IMR-90 (cell line): ENCODE data around the gene RNF215. TPM values are rescaled to one million over a fixed set of nuclear protein-coding genes. Genes with fewer than 3 reads are reported as not detected.

Source experiments
- ATAC-seq: fragments of 200-7000 bp; cut with Tn5 transposase; 2 replicates; pipeline ENCODE4 v1.9.1; 2020; ENCODE audit warnings: low read depth, mild to moderate bottlenecking, moderate library complexity
- BruUV-seq: library from RNA; stranded (reverse); fragments of 400-500 nt; replicated peaks from 2 replicates; lab custom pipeline; 2021; lab: Mats Ljungman, UMichigan
- CTCF ChIA-PET: fragments of 300-600 bp; formaldehyde crosslinking; extraction: SDS; loops from one replicate; lab custom pipeline; 2021; ENCODE audit warnings: antibody characterized with exemption; lab: Yijun Ruan, JAX
- POLR2A ChIA-PET: fragments of 300-600 bp; sonication (Branson Sonifier 250); formaldehyde crosslinking; loops from one replicate; lab custom pipeline; 2022; ENCODE audit warnings: antibody characterized with exemption; ENCODE audit not compliant: unreplicated experiment; lab: Charles Lee
- DNase-seq: peaks from one replicate; pipeline ENCODE4 v3.0.0; 2013
- H2AFZ ChIP-seq: replicated peaks from 2 replicates; pipeline ENCODE3; 2013; ENCODE audit warnings: low read length, mild to moderate bottlenecking; ENCODE audit not compliant: poor library complexity
- H2AK5ac ChIP-seq: 2 replicates; pipeline ENCODE4 v1.6.1; 2013; ENCODE audit warnings: low read depth, low read length, inconsistent platforms
- H2AK9ac ChIP-seq: replicated peaks from 2 replicates; pipeline ENCODE3; 2013; ENCODE audit warnings: mild to moderate bottlenecking, low read depth, low read length, moderate library complexity; ENCODE audit not compliant: poor library complexity
- H2BK120ac ChIP-seq: 2 replicates; pipeline ENCODE4 v1.6.1; 2013; ENCODE audit warnings: low read depth, low read length, inconsistent platforms
- H2BK15ac ChIP-seq: 3 replicates; pipeline ENCODE4 v1.6.1; 2013; ENCODE audit warnings: low read depth, low read length, inconsistent platforms
- H2BK20ac ChIP-seq: 2 replicates; pipeline ENCODE4 v1.6.1; 2013; ENCODE audit warnings: low read depth, mild to moderate bottlenecking, inconsistent platforms, low read length, moderate library complexity
- H2BK5ac ChIP-seq: 2 replicates; pipeline ENCODE4 v1.6.1; 2013; ENCODE audit warnings: mild to moderate bottlenecking, low read depth, low read length, inconsistent platforms; ENCODE audit not compliant: poor library complexity, severe bottlenecking
- H3K14ac ChIP-seq: replicated peaks from 2 replicates; pipeline ENCODE4 v1.6.1; 2013; ENCODE audit warnings: low read depth, low read length, inconsistent platforms
- H3K18ac ChIP-seq: 2 replicates; pipeline ENCODE4 v1.6.1; 2013; ENCODE audit warnings: low read depth, low read length, control low read depth
- H3K23ac ChIP-seq: 2 replicates; pipeline ENCODE4 v1.6.1; 2013; ENCODE audit warnings: low read depth, low read length, inconsistent platforms
- H3K27ac ChIP-seq: 2 replicates; pipeline ENCODE4 v1.5.1; 2013; ENCODE audit warnings: mild to moderate bottlenecking, control low read depth, low read length; ENCODE audit not compliant: insufficient read depth
- H3K27me3 ChIP-seq: 2 replicates; pipeline ENCODE4 v1.6.1; 2013; ENCODE audit warnings: low read length; ENCODE audit not compliant: control insufficient read depth, insufficient read depth
- H3K36me3 ChIP-seq: 2 replicates; pipeline ENCODE4 v1.6.1; 2013; ENCODE audit warnings: low read length, mixed read lengths; ENCODE audit not compliant: control insufficient read depth, insufficient read depth
- H3K4ac ChIP-seq: 2 replicates; pipeline ENCODE4 v1.6.1; 2013; ENCODE audit warnings: low read depth, low read length, inconsistent platforms
- H3K4me1 ChIP-seq: 2 replicates; pipeline ENCODE4 v1.6.1; 2013; ENCODE audit warnings: low read length, mixed read lengths; ENCODE audit not compliant: control insufficient read depth, insufficient read depth
- H3K4me2 ChIP-seq: 2 replicates; pipeline ENCODE4 v1.6.1; 2013; ENCODE audit warnings: low read depth, mild to moderate bottlenecking, control low read depth, low read length, moderate library complexity
- H3K4me3 ChIP-seq: 2 replicates; pipeline ENCODE4 v1.5.1; 2013; ENCODE audit warnings: low read depth, mild to moderate bottlenecking, control low read depth, low read length, moderate library complexity; ENCODE audit not compliant: insufficient read depth
- H3K56ac ChIP-seq: 2 replicates; pipeline ENCODE4 v1.6.1; 2013; ENCODE audit warnings: low read length, inconsistent platforms; ENCODE audit not compliant: insufficient read depth; ENCODE audit errors: extremely low read depth
- H3K79me1 ChIP-seq, 2 experiments: 2 replicates each; pipeline ENCODE4 v1.6.1; 2013; ENCODE audit warnings: low read length in 2 of 2, inconsistent platforms in 1 of 2, low read depth in 1 of 2
- H3K9ac ChIP-seq: 2 replicates; pipeline ENCODE4 v1.6.1; 2013; ENCODE audit warnings: low read depth, low read length, control low read depth
- H3K9me1 ChIP-seq: 2 replicates; pipeline ENCODE4 v1.6.1; 2013; ENCODE audit warnings: low read length, inconsistent platforms; ENCODE audit not compliant: insufficient read depth
- H3K9me3 ChIP-seq: 2 replicates; pipeline ENCODE4 v1.6.1; 2013; ENCODE audit warnings: low read length; ENCODE audit not compliant: control insufficient read depth, insufficient read depth
- H4K20me1 ChIP-seq: 2 replicates; pipeline ENCODE4 v1.6.1; 2013; ENCODE audit warnings: low read length, inconsistent platforms; ENCODE audit not compliant: insufficient read depth
- H4K5ac ChIP-seq: 2 replicates; pipeline ENCODE4 v1.6.1; 2013; ENCODE audit warnings: mild to moderate bottlenecking, low read depth, low read length, control low read depth
- H4K8ac ChIP-seq, 2 experiments: 2 replicates each; pipeline ENCODE4 v1.6.1; 2013; ENCODE audit warnings: low read depth in 2 of 2, low read length in 2 of 2, control low read depth in 1 of 2, inconsistent platforms in 1 of 2
- H4K91ac ChIP-seq: 2 replicates; pipeline ENCODE4 v1.6.1; 2013; ENCODE audit warnings: low read depth, low read length, inconsistent platforms; ENCODE audit not compliant: insufficient read depth
- BHLHE40 ChIP-seq: fragments of 150-350 bp; IDR thresholded peaks from 2 replicates; pipeline ENCODE4 v1.6.1; 2016; ENCODE audit warnings: mild to moderate bottlenecking, low read depth, low read length
- CEBPB ChIP-seq: IDR thresholded peaks from 2 replicates; pipeline ENCODE4 v1.6.1; 2012; ENCODE audit warnings: low read depth, low read length, improper control_type of control experiment
- CHD1 ChIP-seq: IDR thresholded peaks from 2 replicates; pipeline ENCODE4 v1.6.1; 2012; ENCODE audit warnings: low read depth, low read length, improper control_type of control experiment
- CTCF ChIP-seq: conservative IDR thresholded peaks from 2 replicates; pipeline ENCODE4 v1.5.1; 2012; ENCODE audit warnings: mild to moderate bottlenecking, low read depth, low read length, improper control_type of control experiment
- ELK1 ChIP-seq: fragments of 150-350 bp; IDR thresholded peaks from 2 replicates; pipeline ENCODE4 v1.6.1; 2016; ENCODE audit warnings: low read depth, mild to moderate bottlenecking, low read length, moderate library complexity, borderline replicate concordance
- FOS ChIP-seq: fragments of 150-350 bp; IDR thresholded peaks from 2 replicates; pipeline ENCODE4 v1.6.1; 2016; ENCODE audit warnings: low read depth, low read length
- MAFK ChIP-seq: IDR thresholded peaks from 2 replicates; pipeline ENCODE4 v1.6.1; 2012; ENCODE audit warnings: low read depth, low read length, improper control_type of control experiment
- MAZ ChIP-seq: IDR thresholded peaks from 2 replicates; pipeline ENCODE4 v1.6.1; 2012; ENCODE audit warnings: low read depth, mild to moderate bottlenecking, low read length, improper control_type of control experiment, moderate library complexity, borderline replicate concordance
- MXI1 ChIP-seq: IDR thresholded peaks from 2 replicates; pipeline ENCODE4 v1.6.1; 2012; ENCODE audit warnings: low read depth, mild to moderate bottlenecking, low read length, moderate library complexity, borderline replicate concordance
- NFE2L2 ChIP-seq: fragments of 150-350 bp; IDR thresholded peaks from 2 replicates; pipeline ENCODE4 v1.6.1; 2016; ENCODE audit warnings: low read depth, mild to moderate bottlenecking, low read length
- POLR2A ChIP-seq: IDR thresholded peaks from 2 replicates; pipeline ENCODE4 v1.6.1; 2012; ENCODE audit warnings: mild to moderate bottlenecking, low read depth, low read length
- RAD21 ChIP-seq: IDR thresholded peaks from 2 replicates; pipeline ENCODE4 v1.6.1; 2012; ENCODE audit warnings: low read length, improper control_type of control experiment
- RCOR1 ChIP-seq: IDR thresholded peaks from 2 replicates; pipeline ENCODE4 v1.6.1; 2012; ENCODE audit warnings: mild to moderate bottlenecking, low read length, improper control_type of control experiment; ENCODE audit not compliant: insufficient replicate concordance
- RFX5 ChIP-seq: IDR thresholded peaks from 2 replicates; pipeline ENCODE4 v1.8.0; 2012; ENCODE audit warnings: low read depth, mild to moderate bottlenecking, low read length, moderate library complexity
- SMC3 ChIP-seq: fragments of 150-350 bp; IDR thresholded peaks from 2 replicates; pipeline ENCODE4 v1.6.1; 2016; ENCODE audit warnings: low read depth, mild to moderate bottlenecking, antibody characterized with exemption, low read length, moderate library complexity
- USF2 ChIP-seq: fragments of 150-350 bp; IDR thresholded peaks from 2 replicates; pipeline ENCODE4 v1.6.1; 2017; ENCODE audit warnings: mild to moderate bottlenecking, antibody characterized with exemption, low read length, low read depth
- WGBS, 2 experiments: methylation state at CpG; one replicate each; pipeline versions ENCODE4 v1.1.5 to v1.1.7; 2013; ENCODE audit warnings: missing lambda C conversion rate in 2 of 2; ENCODE audit not compliant: insufficient read length in 1 of 2; ENCODE audit errors: extremely low coverage in 2 of 2; 5-methylcytosine and 5-hydroxymethylcytosine counted together
- dilution Hi-C: fragments of 300-500 bp; cut with HindIII; formaldehyde crosslinking; loops from one replicate; pipeline ENCODE4 v1.14.3; 2018; ENCODE audit warnings: low sequenced_read_pairs; ENCODE audit not compliant: unreplicated experiment
- in situ Hi-C: fragments of 300-500 bp; cut with MboI; formaldehyde crosslinking; loops from 3 replicates; pipeline ENCODE4 v1.14.3; 2019; ENCODE audit warnings: low sequenced_read_pairs, inconsistent platforms, mixed read lengths
- intact Hi-C: fragments of 100-400 bp; cut with micrococcal nuclease; formaldehyde crosslinking; loops from 2 replicates; pipeline ENCODE4 v1.10.0; 2022
- polyA plus RNA-seq, 3 experiments: library from polyadenylated mRNA; depleted of rRNA; stranded (reverse); fragments of >200 nt; gene quantifications; 2 replicates each; pipeline ENCODE4 v1.2.3, GENCODE V29; 2012; ENCODE audit warnings: low replicate concordance in 1 of 3
- total RNA-seq: library from RNA; depleted of rRNA; stranded (reverse); fragments of >200 nt; gene quantifications from 2 replicates; pipeline ENCODE4 v1.2.3, GENCODE V29; 2012

Gene RNF215
- total and polyA plus RNA-seq, 2 of the 4 experiments (the other 2 are of a cell fraction): 15.8 to 21.9 TPM

GRCh38 chr22:30336752-30337460 is 50.3 kb downstream of the RNF215 start:
- POLR2A ChIA-PET: interaction anchor here (1.5 kb wide), 1 partner anchor 10 kb away, joined by 3 read pairs; the partner anchor contains the start of gene TBC1D10A
- no peaks in the 10 kb centered on the region for H3K27me3 ChIP-seq
- ATAC-seq: no peak

More at GRCh38 chr22:30336752-30337460, 50.3 kb downstream of the RNF215 start:
- H3K23ac ChIP-seq: no peak overlapping the region
- CTCF ChIA-PET: no interaction called here
- peaks cover 11% of the 10 kb centered on the region for H3K9me1 ChIP-seq
- H3K18ac ChIP-seq: no peak overlapping the region
- H2BK120ac ChIP-seq: no peak overlapping the region
- no peak for TF ChIP-seq CHD1
- TF ChIP-seq CTCF: no peak
- no peak for TF ChIP-seq RAD21
- no peak for TF ChIP-seq CEBPB
- no peak for TF ChIP-seq FOS
- no peak for TF ChIP-seq BHLHE40
- no peak for TF ChIP-seq ELK1
- no peak for TF ChIP-seq SMC3
- TF ChIP-seq NFE2L2: no peak
- TF ChIP-seq POLR2A: no peak
- no peak for TF ChIP-seq USF2
- no peak for TF ChIP-seq MXI1
- no peak for TF ChIP-seq RFX5
- no peak for TF ChIP-seq MAZ
- no peak for TF ChIP-seq RCOR1
- TF ChIP-seq MAFK: no peak
- DNase-seq: no peak
- no peak overlapping the region for H3K9ac ChIP-seq
- H3K14ac ChIP-seq: no peak overlapping the region
- no peak overlapping the region for H3K4me2 ChIP-seq
- H2AK9ac ChIP-seq: no peak overlapping the region
- H3K4ac ChIP-seq: no peak overlapping the region
- BruUV-seq: no TSS peak
- H2BK15ac ChIP-seq: no peak overlapping the region
- no peak overlapping the region for H3K4me3 ChIP-seq
- no peak overlapping the region for H4K91ac ChIP-seq
- intact Hi-C loops (no loop called here), in situ Hi-C loops (no loop called here), dilution Hi-C loops (no loop called here)
- H2BK20ac ChIP-seq: no peak overlapping the region
- no peaks in the 10 kb centered on the region for H3K9me3 ChIP-seq
- no peak overlapping the region for H3K56ac ChIP-seq
- WGBS, 2 experiments: no CpG with 5 or more reads among the region's 4 CpGs
- 0 out of 2 replicates have a peak, but pooled peaks cover 3% of the 10 kb centered on the region for H4K20me1 ChIP-seq
- no peak overlapping the region for H3K27ac ChIP-seq
- no peak overlapping the region for H2BK5ac ChIP-seq
- peaks cover 93% of the 10 kb centered on the region for H3K36me3 ChIP-seq
- H4K5ac ChIP-seq: no peak overlapping the region
- H4K8ac ChIP-seq: no peak overlapping the region
- peaks cover 2 to 11% of the 10 kb centered on the region in 2 experiments; a peak in 3 of 4 replicates for H3K79me1 ChIP-seq
- H2AFZ ChIP-seq: no peak overlapping the region
- H2AK5ac ChIP-seq: no peak overlapping the region
- H3K4me1 ChIP-seq: no peaks in the 10 kb centered on the region
